Measurements from ENCODE around the gene HNRNPUL1. TPM values are rescaled to one million over a fixed set of nuclear protein-coding genes. Genes with fewer than 3 reads are reported as not detected.
A peak's percentile ranks its signal among the peaks of the same experiment; 100 is the strongest.

HNRNPUL1 gene
- polyA plus RNA-seq, 4 donors: 76.3 to 139 (median 99.1) TPM

DNA sequence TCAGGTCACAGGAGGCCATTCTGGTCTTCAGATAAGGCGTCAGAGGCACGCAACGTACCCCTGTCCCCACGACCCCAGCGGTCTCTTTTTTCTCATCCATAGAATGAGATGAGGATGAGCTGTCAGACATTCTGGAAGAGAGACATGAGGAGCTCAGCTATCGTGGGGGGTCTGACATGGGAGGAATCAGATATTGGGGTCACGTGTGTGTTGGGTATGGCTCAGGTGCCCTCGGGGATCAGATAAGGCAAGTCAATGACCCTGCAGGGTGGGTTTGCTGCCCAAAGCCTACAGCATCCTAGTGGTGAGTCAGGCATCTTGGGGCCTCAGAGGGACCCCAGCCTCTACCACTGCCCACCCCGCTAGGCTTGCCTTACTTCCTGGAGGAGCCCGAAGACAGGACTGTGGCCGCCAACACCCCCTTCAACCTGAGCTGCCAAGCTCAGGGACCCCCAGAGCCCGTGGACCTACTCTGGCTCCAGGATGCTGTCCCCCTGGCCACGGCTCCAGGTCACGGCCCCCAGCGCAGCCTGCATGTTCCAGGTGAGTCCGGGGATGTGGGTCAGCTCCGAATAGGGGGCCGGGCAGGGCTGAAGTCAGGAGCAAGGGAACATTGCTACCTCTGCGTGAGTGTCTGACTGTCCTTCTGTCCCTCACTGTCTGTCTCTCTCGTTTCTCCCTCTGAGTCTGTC, 42.5 kb upstream of the HNRNPUL1 start:
- no peak for DNase-seq
- WGBS, 3 donors: 80 to 89% (median 89%) methylated on average over 20 of the region's 20 CpGs
- Histone ChIP-seq H3K4me1 (ENCODE audit: control insufficient read depth in 3 of 3, insufficient read depth in 2 of 3, low read depth in 1 of 3, low read length in 2 of 3) (peaks cover 0 to 14% (median 0%) of the 10 kb centered on the region in 3 donors), H3K36me3 (ENCODE audit: control insufficient read depth in 3 of 3, insufficient read depth in 2 of 3, low read depth in 1 of 3, low read length in 3 of 3) (peaks cover 0 to 21% (median 0%) of the 10 kb centered on the region in 3 donors), H3K27ac (ENCODE audit: low read depth in 1 of 3, low read length in 2 of 3) (peak overlapping the region in 1 of 3 donors; percentile 19), H3K4me3 (ENCODE audit: low read depth in 1 of 3, low read length in 3 of 3) (no peak overlapping the region), H3K27me3 (ENCODE audit: control insufficient read depth in 3 of 3, insufficient read depth in 3 of 3, low read length in 3 of 3) (peaks cover 0 to 22% (median 0%) of the 10 kb centered on the region in 3 donors), H3K9me3 (ENCODE audit: control insufficient read depth in 2 of 2, insufficient read depth in 1 of 2, low read depth in 1 of 2, low read length in 1 of 2) (no peaks in the 10 kb centered on the region)
- FAIRE-seq: no peak

DNA sequence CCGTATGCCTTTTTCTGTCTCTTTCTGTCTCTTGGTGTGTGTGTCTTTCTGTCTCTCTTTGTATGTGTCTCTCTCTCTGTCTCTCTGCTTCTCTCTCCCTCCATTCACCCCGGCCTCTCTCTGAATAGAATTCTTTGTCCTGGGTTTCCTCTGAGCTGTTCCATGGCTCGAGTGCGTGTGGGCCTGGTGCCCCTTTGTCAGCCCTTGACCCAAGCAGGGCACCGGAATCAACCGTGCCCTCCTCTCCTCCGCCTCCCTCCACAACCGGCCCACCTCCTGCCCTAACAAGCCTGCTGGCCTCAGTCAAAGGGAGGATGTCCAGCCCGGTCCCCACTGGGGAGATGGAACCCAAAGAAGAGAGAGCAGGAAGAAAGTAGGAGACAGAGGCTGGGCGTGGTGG, 41.9 kb upstream of the HNRNPUL1 start:
- no peak for DNase-seq
- peaks cover 0 to 21% (median 0%) of the 10 kb centered on the region in 3 donors for H3K36me3 ChIP-seq (ENCODE audit: control insufficient read depth in 3 of 3, insufficient read depth in 2 of 3, low read depth in 1 of 3, low read length in 3 of 3)
- peaks cover 0 to 19% (median 0%) of the 10 kb centered on the region in 3 donors for H3K4me1 ChIP-seq (ENCODE audit: control insufficient read depth in 3 of 3, insufficient read depth in 2 of 3, low read depth in 1 of 3, low read length in 2 of 3)
- no peak overlapping the region for H3K4me3 ChIP-seq (ENCODE audit: low read depth in 1 of 3, low read length in 3 of 3)
- peak overlapping the region in 1 of 3 donors; percentile 19 for H3K27ac ChIP-seq (ENCODE audit: low read depth in 1 of 3, low read length in 2 of 3)
- FAIRE-seq: no peak
- H3K9me3 ChIP-seq (ENCODE audit: control insufficient read depth in 2 of 2, insufficient read depth in 1 of 2, low read depth in 1 of 2, low read length in 1 of 2): no peaks in the 10 kb centered on the region
- H3K27me3 ChIP-seq (ENCODE audit: control insufficient read depth in 3 of 3, insufficient read depth in 3 of 3, low read length in 3 of 3): peaks cover 0 to 22% (median 0%) of the 10 kb centered on the region in 3 donors
- 78 to 84% (median 82%) methylated on average over 10 of the region's 10 CpGs for WGBS, 3 donors

DNA sequence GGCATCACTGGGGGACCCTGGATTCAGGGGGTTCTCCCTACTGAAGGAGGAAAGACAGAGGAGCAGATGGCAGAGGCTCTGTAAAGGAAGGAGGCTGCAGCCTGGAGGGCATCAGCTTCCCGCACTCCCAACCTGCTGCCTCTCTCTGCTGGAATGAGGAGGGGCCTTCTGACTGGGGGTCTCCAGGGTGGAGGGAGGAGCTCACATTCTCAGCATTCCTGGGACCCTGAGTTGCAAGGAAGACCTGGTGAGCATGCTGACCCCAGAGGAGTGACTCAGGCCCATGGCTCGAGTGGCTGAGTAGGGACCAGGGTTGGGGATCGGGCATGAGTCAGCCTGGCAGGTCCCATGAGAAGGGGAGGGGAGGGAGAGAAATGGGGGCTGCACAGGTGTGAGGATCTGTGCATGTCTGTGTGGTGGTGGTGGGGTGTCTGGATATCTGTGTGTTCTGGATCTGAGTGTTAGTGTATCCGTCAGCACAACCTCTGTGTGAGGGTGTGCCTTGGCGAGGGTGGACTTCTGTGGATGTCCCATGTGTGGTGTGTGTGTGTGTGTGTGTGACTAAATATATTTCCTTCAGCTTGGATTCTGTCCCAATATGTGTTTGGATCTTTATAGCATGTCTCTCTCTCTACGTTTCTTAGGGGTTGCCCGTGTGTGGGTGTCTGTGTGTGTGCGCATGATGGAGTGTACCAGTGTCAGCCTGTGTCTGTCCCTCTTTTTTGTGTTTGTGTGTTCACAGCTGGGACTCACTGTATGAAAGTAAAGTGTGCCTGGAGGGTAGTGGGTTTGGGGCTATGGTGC, 40.5 kb upstream of the HNRNPUL1 start:
- H3K36me3 ChIP-seq (ENCODE audit: control insufficient read depth in 3 of 3, insufficient read depth in 2 of 3, low read depth in 1 of 3, low read length in 3 of 3): peaks cover 0 to 21% (median 0%) of the 10 kb centered on the region in 3 donors
- FAIRE-seq (no peak), DNase-seq (no peak)
- no peaks in the 10 kb centered on the region for H3K9me3 ChIP-seq (ENCODE audit: control insufficient read depth in 2 of 2, insufficient read depth in 1 of 2, low read depth in 1 of 2, low read length in 1 of 2)
- WGBS, 3 donors: 56 to 60% (median 59%) methylated on average over 8 of the region's 8 CpGs
- H3K27ac ChIP-seq (ENCODE audit: low read depth in 1 of 3, low read length in 2 of 3): peak overlapping the region in 1 of 3 donors; percentile 1
- peaks cover 0 to 21% (median 0%) of the 10 kb centered on the region in 3 donors for H3K4me1 ChIP-seq (ENCODE audit: control insufficient read depth in 3 of 3, insufficient read depth in 2 of 3, low read depth in 1 of 3, low read length in 2 of 3)
- H3K27me3 ChIP-seq (ENCODE audit: control insufficient read depth in 3 of 3, insufficient read depth in 3 of 3, low read length in 3 of 3): peaks cover 0 to 22% (median 0%) of the 10 kb centered on the region in 3 donors
- no peak overlapping the region for H3K4me3 ChIP-seq (ENCODE audit: low read depth in 1 of 3, low read length in 3 of 3)

DNA sequence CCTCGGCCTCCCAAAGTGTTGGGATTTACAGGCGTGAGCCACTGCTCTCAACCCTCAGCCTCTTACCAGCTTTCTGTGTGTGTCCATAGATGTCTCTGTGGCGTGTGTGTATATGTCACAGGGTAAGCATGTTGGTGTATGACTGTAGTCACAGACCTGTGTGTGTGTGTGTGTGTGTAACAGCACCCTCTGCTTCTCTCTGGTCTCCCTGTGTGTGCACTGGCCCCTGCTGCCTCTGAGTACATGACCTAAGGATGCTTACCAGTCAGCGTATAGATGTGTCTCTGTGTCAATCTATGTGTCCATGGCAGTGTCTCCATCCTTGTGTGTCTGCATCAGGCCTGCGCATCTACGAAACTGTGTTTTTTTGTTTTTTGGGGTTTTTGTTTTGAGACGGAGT, 39.5 kb upstream of the HNRNPUL1 start:
- 89 to 91% (median 91%) methylated on average over 7 of the region's 7 CpGs for WGBS, 3 donors

DNA sequence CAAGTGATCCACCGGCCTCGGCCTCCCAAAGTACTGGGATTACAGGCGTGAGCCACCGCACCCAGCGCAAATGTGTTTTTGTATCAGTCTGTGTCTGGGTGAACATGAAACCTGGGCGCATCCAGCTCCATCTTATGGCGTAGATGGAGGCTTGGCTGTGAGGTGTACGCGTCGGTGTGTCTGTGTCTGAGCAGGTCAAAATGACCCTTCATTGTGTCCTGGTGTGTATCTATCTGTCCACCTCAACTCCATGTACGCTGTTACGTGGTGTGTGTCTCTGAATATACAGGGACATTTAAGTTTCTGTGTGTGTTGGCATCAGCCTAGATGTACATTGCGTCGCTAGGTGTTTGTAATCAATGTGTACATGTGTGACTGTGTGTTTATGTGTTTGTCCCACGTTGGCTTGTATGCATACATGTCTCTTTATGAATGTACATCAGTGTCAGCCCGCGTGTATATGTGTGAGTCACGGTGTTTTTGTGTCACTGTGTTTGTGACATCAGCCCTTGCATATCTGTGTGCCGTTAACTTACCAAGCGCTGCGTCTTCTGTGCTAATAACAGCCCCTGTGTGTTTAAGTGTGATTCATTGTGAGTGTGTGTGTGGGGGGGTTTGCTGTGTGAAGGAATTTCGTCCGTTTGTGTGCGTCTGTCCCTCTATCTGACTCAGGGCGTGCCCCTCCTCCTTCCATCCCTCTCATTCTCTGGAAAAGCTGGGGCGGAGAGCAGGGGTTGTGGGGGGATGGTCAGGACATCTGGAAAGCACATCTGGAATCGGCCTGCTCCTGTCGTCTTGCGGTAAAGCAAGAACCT, 38.7 kb upstream of the HNRNPUL1 start:
- FAIRE-seq (no peak), DNase-seq (peak; percentile 24 to 80)
- peak overlapping the region in 2 of 3 donors; percentile 49 to 52 for H3K4me3 ChIP-seq (ENCODE audit: low read depth in 1 of 3, low read length in 3 of 3)
- H3K4me1 ChIP-seq (ENCODE audit: control insufficient read depth in 3 of 3, insufficient read depth in 2 of 3, low read depth in 1 of 3, low read length in 2 of 3): peaks cover 0 to 16% (median 0%) of the 10 kb centered on the region in 3 donors
- peaks cover 0 to 6% (median 0%) of the 10 kb centered on the region in 3 donors for H3K27me3 ChIP-seq (ENCODE audit: control insufficient read depth in 3 of 3, insufficient read depth in 3 of 3, low read length in 3 of 3)
- H3K9me3 ChIP-seq (ENCODE audit: control insufficient read depth in 2 of 2, insufficient read depth in 1 of 2, low read depth in 1 of 2, low read length in 1 of 2): no peaks in the 10 kb centered on the region
- peaks cover 0 to 19% (median 0%) of the 10 kb centered on the region in 3 donors for H3K36me3 ChIP-seq (ENCODE audit: control insufficient read depth in 3 of 3, insufficient read depth in 2 of 3, low read depth in 1 of 3, low read length in 3 of 3)
- 49 to 52% (median 52%) methylated on average over 29 of the region's 29 CpGs for WGBS, 3 donors
- peak overlapping the region; percentile 45 to 87 (median 84) for H3K27ac ChIP-seq (ENCODE audit: low read depth in 1 of 3, low read length in 2 of 3)

More for the DNA sequence above, 39.5 kb upstream of the HNRNPUL1 start:
- H3K9me3 ChIP-seq (ENCODE audit: control insufficient read depth in 2 of 2, insufficient read depth in 1 of 2, low read depth in 1 of 2, low read length in 1 of 2): no peaks in the 10 kb centered on the region
- no peak overlapping the region for H3K4me3 ChIP-seq (ENCODE audit: low read depth in 1 of 3, low read length in 3 of 3)
- peaks cover 0 to 14% (median 0%) of the 10 kb centered on the region in 3 donors for H3K27me3 ChIP-seq (ENCODE audit: control insufficient read depth in 3 of 3, insufficient read depth in 3 of 3, low read length in 3 of 3)
- DNase-seq (no peak), FAIRE-seq (no peak)
- H3K4me1 ChIP-seq (ENCODE audit: control insufficient read depth in 3 of 3, insufficient read depth in 2 of 3, low read depth in 1 of 3, low read length in 2 of 3): peaks cover 0 to 16% (median 0%) of the 10 kb centered on the region in 3 donors
- peaks cover 0 to 21% (median 0%) of the 10 kb centered on the region in 3 donors for H3K36me3 ChIP-seq (ENCODE audit: control insufficient read depth in 3 of 3, insufficient read depth in 2 of 3, low read depth in 1 of 3, low read length in 3 of 3)
- H3K27ac ChIP-seq (ENCODE audit: low read depth in 1 of 3, low read length in 2 of 3): peak overlapping the region in 1 of 3 donors; percentile 18

DNA sequence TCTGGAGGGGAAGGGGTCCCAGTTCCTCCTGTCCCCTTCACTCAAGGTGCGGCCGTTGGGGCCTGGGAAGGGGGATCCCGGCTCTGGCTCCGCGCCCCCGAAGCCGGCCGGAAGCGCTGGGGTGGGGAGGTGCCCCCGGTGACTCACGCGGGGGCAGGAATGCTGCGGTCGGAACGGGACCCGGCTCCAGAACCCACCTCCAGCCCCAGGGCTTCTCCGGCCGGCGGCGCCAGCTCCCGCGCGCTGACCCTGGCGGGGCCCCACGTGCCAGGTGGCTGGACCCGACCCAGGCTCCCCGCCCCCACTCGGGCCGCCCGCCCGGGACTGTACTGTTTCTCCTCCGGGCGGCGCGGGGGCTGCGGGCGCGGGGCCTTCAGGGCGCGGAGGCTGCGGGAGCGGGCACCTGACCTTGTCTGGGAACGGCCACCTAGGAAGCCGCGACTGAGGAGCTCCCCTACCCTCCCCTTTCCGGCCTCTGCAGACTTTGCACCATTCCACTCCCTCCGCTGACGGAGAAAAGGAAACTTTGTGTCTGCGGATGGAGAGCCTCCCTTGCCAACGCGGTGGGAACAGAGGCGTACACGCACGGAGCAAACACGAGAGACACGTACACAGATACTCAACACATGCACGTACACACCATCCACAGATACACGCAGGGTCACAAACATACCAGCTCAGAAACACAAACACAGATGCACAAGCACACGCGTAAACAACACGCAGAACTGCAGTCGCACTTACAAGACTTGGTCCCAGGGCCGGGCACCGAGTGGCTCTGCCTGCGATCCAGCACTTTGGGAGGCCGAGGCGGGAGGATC, 37.9 kb upstream of the HNRNPUL1 start:
- H3K4me3 ChIP-seq (ENCODE audit: low read depth in 1 of 3, low read length in 3 of 3): peak overlapping the region in 2 of 3 donors; percentile 49 to 52

DNA sequence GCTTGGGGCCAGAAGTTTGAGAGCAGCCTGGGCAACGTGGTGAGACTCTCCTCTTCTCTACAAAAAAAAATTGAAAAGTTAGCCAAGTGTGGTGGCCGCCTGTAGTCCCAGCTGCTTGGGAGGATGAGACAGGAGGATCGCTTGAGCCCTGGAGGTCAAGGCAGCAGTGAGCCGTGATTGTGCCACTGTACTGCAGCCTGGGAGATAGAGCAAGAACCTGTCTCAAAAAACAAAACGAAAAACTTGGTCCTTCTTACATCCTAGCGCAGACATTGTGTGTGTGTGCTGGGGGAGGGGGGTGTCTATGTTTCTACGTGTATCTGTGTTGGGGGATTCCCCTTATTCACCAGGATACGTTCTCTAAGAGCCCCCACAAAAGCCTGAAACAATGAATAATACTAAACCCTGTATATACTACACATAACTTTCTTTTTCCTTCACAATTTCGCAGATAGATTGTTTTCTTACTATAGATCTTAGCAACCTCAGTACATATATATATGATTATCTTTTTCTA, 37.2 kb upstream of the HNRNPUL1 start:
- Histone ChIP-seq H3K27ac (ENCODE audit: low read depth in 1 of 3, low read length in 2 of 3) (peak overlapping the region; percentile 51 to 87 (median 84)), H3K27me3 (ENCODE audit: control insufficient read depth in 3 of 3, insufficient read depth in 3 of 3, low read length in 3 of 3) (no peaks in the 10 kb centered on the region), H3K36me3 (ENCODE audit: control insufficient read depth in 3 of 3, insufficient read depth in 2 of 3, low read depth in 1 of 3, low read length in 3 of 3) (peaks cover 0 to 11% (median 0%) of the 10 kb centered on the region in 3 donors), H3K9me3 (ENCODE audit: control insufficient read depth in 2 of 2, insufficient read depth in 1 of 2, low read depth in 1 of 2, low read length in 1 of 2) (no peaks in the 10 kb centered on the region), H3K4me3 (ENCODE audit: low read depth in 1 of 3, low read length in 3 of 3) (peak overlapping the region in 2 of 3 donors; percentile 49 to 52), H3K4me1 (ENCODE audit: control insufficient read depth in 3 of 3, insufficient read depth in 2 of 3, low read depth in 1 of 3, low read length in 2 of 3) (peaks cover 0 to 16% (median 0%) of the 10 kb centered on the region in 3 donors)
- 33 to 52% (median 38%) methylated on average over 9 of the region's 9 CpGs for WGBS, 3 donors
- DNase-seq (no peak), FAIRE-seq (no peak)

More for the DNA sequence above, 37.9 kb upstream of the HNRNPUL1 start:
- 1 to 4% (median 4%) methylated on average over 44 to 67 of the region's 67 CpGs for WGBS, 3 donors
- DNase-seq (peak; percentile 89 to 94), FAIRE-seq (no peak)
- H3K27ac ChIP-seq (ENCODE audit: low read depth in 1 of 3, low read length in 2 of 3): peak overlapping the region; percentile 51 to 87 (median 84)
- peaks cover 0 to 16% (median 0%) of the 10 kb centered on the region in 3 donors for H3K4me1 ChIP-seq (ENCODE audit: control insufficient read depth in 3 of 3, insufficient read depth in 2 of 3, low read depth in 1 of 3, low read length in 2 of 3)
- peaks cover 0 to 16% (median 0%) of the 10 kb centered on the region in 3 donors for H3K36me3 ChIP-seq (ENCODE audit: control insufficient read depth in 3 of 3, insufficient read depth in 2 of 3, low read depth in 1 of 3, low read length in 3 of 3)
- H3K9me3 ChIP-seq (ENCODE audit: control insufficient read depth in 2 of 2, insufficient read depth in 1 of 2, low read depth in 1 of 2, low read length in 1 of 2): no peaks in the 10 kb centered on the region
- no peaks in the 10 kb centered on the region for H3K27me3 ChIP-seq (ENCODE audit: control insufficient read depth in 3 of 3, insufficient read depth in 3 of 3, low read length in 3 of 3)
